Common myeloid progenitor, CD34-positive (primary cell): ENCODE data around the gene INHBE.
A peak's percentile ranks its signal among the peaks of the same experiment; 100 is the strongest.

ENCODE experiments used
- CTCF ChIA-PET: fragments of 350-600 bp; sonication (Branson Sonifier 250); formaldehyde crosslinking; loops from one replicate; lab custom pipeline; 2021; ENCODE audit warnings: antibody characterized with exemption; lab: Charles Lee
- POLR2A ChIA-PET: fragments of 350-600 bp; sonication (Branson Sonifier 250); formaldehyde crosslinking; loops from one replicate; lab custom pipeline; 2021; ENCODE audit warnings: antibody characterized with exemption; lab: Charles Lee
- DNase-seq, 3 donors: peaks; one replicate each; pipeline versions ENCODE4 v3.0.0 to v3.0.0-alpha.2; 2013
- H3K27ac ChIP-seq, 2 experiments: 1 replicate in 1 of 2; 2 replicates in 1 of 2; pipeline ENCODE4 v1.7.0; 2013; ENCODE audit warnings: inconsistent platforms in 2 of 2, low read length in 2 of 2, mild to moderate bottlenecking in 2 of 2, low read depth in 1 of 2, moderate library complexity in 1 of 2; ENCODE audit not compliant: severe bottlenecking in 2 of 2, insufficient read depth in 1 of 2, poor library complexity in 1 of 2
- H3K27me3 ChIP-seq, 5 experiments: replicated peaks in 2 of 5; 1 replicate in 3 of 5; 2 replicates in 2 of 5; pipeline versions ENCODE4 v1.6.1 to v1.7.0; 2013; ENCODE audit warnings: low read length in 4 of 5, mild to moderate bottlenecking in 2 of 5, moderate library complexity in 2 of 5, inconsistent platforms in 1 of 5; ENCODE audit not compliant: insufficient read depth in 5 of 5, control insufficient read depth in 4 of 5
- H3K36me3 ChIP-seq, 4 experiments: 1 replicate in 2 of 4; 2 replicates in 2 of 4; pipeline versions ENCODE4 v1.6.1 to v1.7.0; 2013; ENCODE audit warnings: low read length in 3 of 4, control low read depth in 1 of 4, mild to moderate bottlenecking in 1 of 4; ENCODE audit not compliant: control insufficient read depth in 4 of 4, insufficient read depth in 4 of 4
- H3K4me1 ChIP-seq, 4 experiments: 1 replicate in 3 of 4; 2 replicates in 1 of 4; pipeline versions ENCODE4 v1.6.1 to v1.7.1; 2013; ENCODE audit warnings: low read length in 3 of 4, mild to moderate bottlenecking in 3 of 4, control low read depth in 1 of 4, inconsistent platforms in 1 of 4, moderate library complexity in 1 of 4; ENCODE audit not compliant: control insufficient read depth in 4 of 4, insufficient read depth in 4 of 4; ENCODE audit errors: control extremely low read depth in 1 of 4
- H3K4me3 ChIP-seq, 7 experiments: 1 replicate in 4 of 7; 2 replicates in 3 of 7; pipeline versions ENCODE4 v1.5.1 to v1.7.0; 2013; ENCODE audit warnings: mild to moderate bottlenecking in 7 of 7, low read length in 6 of 7, moderate library complexity in 6 of 7, inconsistent platforms in 2 of 7, low read depth in 2 of 7, control low read depth in 1 of 7; ENCODE audit not compliant: insufficient read depth in 4 of 7, control insufficient read depth in 1 of 7; ENCODE audit errors: extremely low read depth in 1 of 7
- H3K9me3 ChIP-seq, 5 experiments: 1 replicate in 4 of 5; 2 replicates in 1 of 5; pipeline versions ENCODE4 v1.6.1 to v1.7.1; 2013; ENCODE audit warnings: low read length in 4 of 5, mild to moderate bottlenecking in 2 of 5, inconsistent platforms in 1 of 5, low read depth in 1 of 5, moderate library complexity in 1 of 5; ENCODE audit not compliant: control insufficient read depth in 4 of 5, insufficient read depth in 2 of 5; ENCODE audit errors: control extremely low read depth in 1 of 5
- WGBS: methylation state at CpG from one replicate; pipeline ENCODE4 v1.1.5; 2013; ENCODE audit not compliant: insufficient coverage; 5-methylcytosine and 5-hydroxymethylcytosine counted together

The INHBE gene

DNA sequence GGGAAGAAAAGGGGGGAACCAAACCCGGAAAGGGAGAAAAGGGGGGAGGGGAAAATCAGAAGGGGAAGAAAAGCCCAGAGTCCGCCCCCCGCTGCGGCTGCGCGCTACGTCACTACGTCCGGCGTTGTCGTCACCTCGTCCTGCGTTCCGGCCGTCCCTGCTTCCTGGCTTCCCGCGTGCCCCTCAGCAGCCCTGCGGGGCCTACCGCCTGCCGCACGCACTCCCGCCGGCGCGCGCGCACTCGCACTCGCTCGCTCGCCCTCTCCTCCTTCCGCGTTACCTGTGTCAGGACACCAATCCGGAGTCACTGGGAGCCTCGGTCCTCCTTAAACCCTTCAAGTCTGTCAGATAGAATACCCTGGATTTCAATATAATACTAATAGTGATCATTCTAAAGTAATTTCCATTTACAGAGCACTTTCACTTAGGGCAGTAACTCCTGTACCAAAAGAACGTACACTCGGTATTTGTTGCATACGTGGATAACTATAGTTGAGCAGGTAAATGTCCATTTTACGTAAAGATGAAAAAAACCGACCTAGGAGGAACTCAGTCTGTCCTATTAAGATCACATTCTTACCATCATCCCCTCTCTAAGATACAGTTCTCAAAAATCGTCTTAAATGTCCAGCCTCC is 24.1 kb upstream of the INHBE start, which contains the start of gene R3HDM2:
TSS of gene R3HDM2 (minus strand) at position 113 of the 636 bp plus-strand sequence. CDS start 120,615 bp downstream, outside the sequence.
- H3K4me3 ChIP-seq, result peak within 1 kb of the TSS; percentile 13 to 86 (median 72)
- POLR2A ChIA-PET, result no interaction called here
- no peaks in the 10 kb centered on the region for H3K9me3 ChIP-seq

DNA sequence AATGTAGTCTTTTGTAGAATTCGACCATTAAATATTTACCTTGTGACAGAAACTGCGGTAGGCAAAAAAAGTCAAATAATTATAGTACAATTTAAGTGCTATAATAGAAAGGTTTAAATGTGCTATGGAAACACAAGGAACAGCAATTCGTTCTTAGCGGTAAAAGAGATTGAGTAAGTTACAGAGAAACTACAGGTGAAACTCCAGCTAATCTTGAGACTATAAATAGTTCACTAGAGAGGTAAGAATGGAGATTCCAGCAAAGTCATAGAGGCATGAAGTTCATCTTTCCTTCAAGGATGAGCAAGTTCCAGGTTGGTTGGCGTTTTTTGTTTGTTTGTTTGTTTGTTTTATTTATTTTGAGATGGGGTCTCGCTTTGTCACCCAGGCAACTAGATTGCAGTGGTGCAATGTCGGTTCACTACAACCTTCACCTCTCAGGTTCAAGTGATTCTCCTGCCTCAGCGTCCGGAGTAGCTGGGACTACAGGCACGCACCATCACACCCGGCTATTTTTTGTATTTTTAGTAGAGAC is 23.4 kb upstream of the INHBE start:
- peaks cover 3 to 44% (median 24%) of the 10 kb centered on the region in 4 experiments for H3K4me1 ChIP-seq
- H3K27ac ChIP-seq, result peak overlapping the region; percentile 96 to 98
- peak overlapping the region in 4 of 7 experiments; percentile 62 to 86 (median 72) for H3K4me3 ChIP-seq
- DNase-seq, result peak in 1 of 3 donors; percentile 14
- WGBS, result 100% methylated on average over 2 of the region's 11 CpGs
- ChIA-PET POLR2A (interaction anchor here (1.0 kb wide), 1 partner anchor 27 kb away, joined by 3 read pairs; no protein-coding TSS in a partner anchor), CTCF (interaction anchor here (1.8 to 5.0 kb wide), 3 partner anchors 16 to 24 kb away, joined by 9 to 42 read pairs (median 10); partner anchors contain the start of gene INHBE)
- H3K27me3 ChIP-seq, result no peaks in the 10 kb centered on the region
- H3K9me3 ChIP-seq, result no peaks in the 10 kb centered on the region
- H3K36me3 ChIP-seq, result no peaks in the 10 kb centered on the region

More for the DNA sequence above, 24.1 kb upstream of the INHBE start, which contains the start of gene R3HDM2:
- no peaks in the 10 kb centered on the region for H3K27me3 ChIP-seq
- H3K4me1 ChIP-seq, result peaks cover 3 to 44% (median 24%) of the 10 kb centered on the region in 4 experiments
- H3K27ac ChIP-seq, result peak within 1 kb of the TSS; percentile 96 to 98
- DNase-seq, result peak; percentile 97 to 98 (median 98)
- under 1% methylated on average over 28 of the region's 41 CpGs for WGBS
- H3K36me3 ChIP-seq, result peaks cover 0 to 2% (median 0%) of the 10 kb centered on the region in 4 experiments
- CTCF ChIA-PET, result interaction anchor here (5.0 kb wide), 1 partner anchor 21 kb away, joined by 42 read pairs; no protein-coding TSS in a partner anchor

GRCh38 chr12:57433370-57433769 is 21.7 kb upstream of the INHBE start:
- no peaks in the 10 kb centered on the region for H3K27me3 ChIP-seq
- H3K4me3 ChIP-seq, result no peak overlapping the region
- H3K36me3 ChIP-seq, result no peaks in the 10 kb centered on the region
- POLR2A ChIA-PET, result no interaction called here
- no peak overlapping the region for H3K27ac ChIP-seq
- DNase-seq, result no peak
- no peaks in the 10 kb centered on the region for H3K9me3 ChIP-seq
- CTCF ChIA-PET, result interaction anchor here (0.7 to 5.0 kb wide), 6 partner anchors 14 to 159 kb away, joined by 3 to 42 read pairs (median 6); partner anchors contain the start of gene INHBE
- 85% methylated on average over 3 of the region's 3 CpGs for WGBS
- H3K4me1 ChIP-seq, result peaks cover 3 to 42% (median 23%) of the 10 kb centered on the region in 4 experiments

DNA sequence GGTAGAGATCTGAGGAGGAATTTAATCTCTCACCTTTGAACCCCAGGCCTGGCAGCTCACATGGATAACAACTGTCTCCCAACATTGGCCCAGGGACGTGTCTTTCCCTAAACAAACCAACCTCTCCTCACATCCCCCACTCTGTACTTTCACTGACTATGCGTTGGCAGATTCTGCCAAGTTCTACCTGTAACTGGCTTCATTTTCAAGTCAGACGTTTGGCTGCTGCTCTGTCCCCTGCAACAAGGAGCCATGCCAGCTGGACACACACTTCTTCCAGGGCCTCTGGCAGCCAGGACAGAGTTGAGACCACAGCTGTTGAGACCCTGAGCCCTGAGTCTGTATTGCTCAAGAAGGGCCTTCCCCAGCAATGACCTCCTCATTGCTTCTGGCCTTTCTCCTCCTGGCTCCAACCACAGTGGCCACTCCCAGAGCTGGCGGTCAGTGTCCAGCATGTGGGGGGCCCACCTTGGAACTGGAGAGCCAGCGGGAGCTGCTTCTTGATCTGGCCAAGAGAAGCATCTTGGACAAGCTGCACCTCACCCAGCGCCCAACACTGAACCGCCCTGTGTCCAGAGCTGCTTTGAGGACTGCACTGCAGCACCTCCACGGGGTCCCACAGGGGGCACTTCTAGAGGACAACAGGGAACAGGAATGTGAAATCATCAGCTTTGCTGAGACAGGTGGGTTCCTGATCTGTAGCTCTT is 20.4 kb upstream of the INHBE start, which contains the start of gene INHBC:
TSS of gene INHBC (plus strand) at position 268 of the 707 bp plus-strand sequence. CDS start at position 371, 103 bp downstream.
- CTCF ChIA-PET, result interaction anchor here (0.6 to 5.0 kb wide), 8 partner anchors 13 to 139 kb away, joined by 3 to 42 read pairs (median 4); partner anchors contain the start of gene INHBE
- Histone ChIP-seq H3K36me3 (no peaks in the 10 kb centered on the region), H3K27ac (peak within 1 kb of the TSS in 1 of 2 experiments; percentile 16), H3K4me3 (peak within 1 kb of the TSS in 2 of 7 experiments; percentile 11 to 63), H3K9me3 (no peaks in the 10 kb centered on the region), H3K27me3 (no peaks in the 10 kb centered on the region), H3K4me1 (peaks cover 3 to 32% (median 18%) of the 10 kb centered on the region in 4 experiments)
- POLR2A ChIA-PET, result interaction anchor here (0.6 kb wide), 4 partner anchors 11 to 249 kb away, joined by 3 to 5 read pairs (median 4); partner anchors contain the start of gene DDIT3
- 96% methylated on average over 7 of the region's 8 CpGs for WGBS
- no peak for DNase-seq

- peak in 2 of 3 donors; percentile 63 to 69 for DNase-seq
- CTCF ChIA-PET, result interaction anchor here (0.6 to 5.0 kb wide), 9 partner anchors 12 to 140 kb away, joined by 3 to 42 read pairs (median 4); partner anchors contain the start of gene INHBE
- POLR2A ChIA-PET, result interaction anchor here (0.6 kb wide), 3 partner anchors 10 to 249 kb away, joined by 3 to 4 read pairs (median 4); partner anchors contain the start of gene DDIT3
- Histone ChIP-seq H3K27me3 (no peaks in the 10 kb centered on the region), H3K9me3 (no peaks in the 10 kb centered on the region), H3K27ac (peak overlapping the region in 1 of 2 experiments; percentile 16), H3K4me1 (peaks cover 0 to 30% (median 14%) of the 10 kb centered on the region in 4 experiments), H3K36me3 (no peaks in the 10 kb centered on the region), H3K4me3 (peak overlapping the region in 2 of 7 experiments; percentile 11 to 63)
- 38% methylated on average over 3 of the region's 4 CpGs for WGBS
Measured at GRCh38 chr12:57435293-57435692, 19.8 kb upstream of the INHBE start.

- no peak for DNase-seq
- ChIA-PET CTCF (interaction anchor here (2.0 kb wide), 1 partner anchor 15 kb away, joined by 9 read pairs; no protein-coding TSS in a partner anchor), POLR2A (no interaction called here)
- Histone ChIP-seq H3K4me3 (no peak overlapping the region), H3K27me3 (no peaks in the 10 kb centered on the region), H3K36me3 (no peaks in the 10 kb centered on the region), H3K4me1 (peaks cover 0 to 19% (median 9%) of the 10 kb centered on the region in 4 experiments), H3K27ac (no peak overlapping the region), H3K9me3 (peaks cover 0 to 2% (median 0%) of the 10 kb centered on the region in 5 experiments)
- 100% methylated on average over 1 of the region's 1 CpG for WGBS
Measured at GRCh38 chr12:57438400-57438799, 16.7 kb upstream of the INHBE start.
